Neural cell (in vitro differentiated cells): ENCODE data around the gene OR8K3. TPM values are rescaled to one million over a fixed set of nuclear protein-coding genes. Genes with fewer than 3 reads are reported as not detected.

Experiments
- H2AFZ ChIP-seq: fragments of 200-600, 300-800 bp; sonication (generic), shearing (Covaris generic); 2 replicates; pipeline ENCODE4 v1.6.0; 2014; ENCODE audit warnings: low read depth, mild to moderate bottlenecking, antibody characterized with exemption, low read length, moderate library complexity
- H3F3A ChIP-seq: fragments of 200-600 bp; shearing (Covaris generic); 2 replicates; pipeline ENCODE4 v1.6.1; 2016; ENCODE audit warnings: mild to moderate bottlenecking, moderate library complexity, mixed read lengths, antibody characterized with exemption, low read length; ENCODE audit not compliant: insufficient read depth, poor library complexity, severe bottlenecking
- H3K27ac ChIP-seq: fragments of 200-600, 300-800 bp; sonication (generic), shearing (Covaris generic); 2 replicates; pipeline ENCODE4 v1.5.1; 2014; ENCODE audit warnings: mild to moderate bottlenecking, low read length, moderate library complexity
- H3K27me3 ChIP-seq: fragments of 300-800, 200-600 bp; sonication (generic), shearing (Covaris generic); 2 replicates; pipeline ENCODE4 v1.6.0; 2014; ENCODE audit warnings: mild to moderate bottlenecking, low read depth, low read length, moderate library complexity; ENCODE audit not compliant: insufficient read depth
- H3K36me3 ChIP-seq: fragments of 300-800, 200-600 bp; sonication (generic), shearing (Covaris generic); 2 replicates; pipeline ENCODE4 v1.5.1; 2014; ENCODE audit warnings: mild to moderate bottlenecking, antibody characterized with exemption, low read length, moderate library complexity; ENCODE audit not compliant: insufficient read depth
- H3K4me2 ChIP-seq: fragments of 300-800, 200-600 bp; sonication (generic), shearing (Covaris generic); 2 replicates; pipeline ENCODE4 v1.6.0; 2014; ENCODE audit warnings: mild to moderate bottlenecking, low read length
- H3K4me3 ChIP-seq: fragments of 300-800, 200-600 bp; sonication (generic), shearing (Covaris generic); 2 replicates; pipeline ENCODE4 v1.5.1; 2014; ENCODE audit warnings: mild to moderate bottlenecking, low read length, moderate library complexity
- H3K79me2 ChIP-seq: fragments of 200-600 bp; shearing (Covaris generic); replicated peaks from 2 replicates; pipeline ENCODE4 v1.6.0; 2014; ENCODE audit warnings: mild to moderate bottlenecking, low read length, moderate library complexity; ENCODE audit not compliant: insufficient read depth
- H3K9ac ChIP-seq: fragments of 300-800, 200-600 bp; sonication (generic), shearing (Covaris generic); 2 replicates; pipeline ENCODE4 v1.6.1; 2016; ENCODE audit warnings: mild to moderate bottlenecking, low read length, mixed read lengths
- H3K9me2 ChIP-seq: fragments of 200-600 bp; shearing (Covaris generic); 2 replicates; pipeline ENCODE4 v1.6.1; 2016; ENCODE audit warnings: mild to moderate bottlenecking, low read length, mixed read lengths; ENCODE audit not compliant: insufficient read depth
- H3K9me3 ChIP-seq: fragments of 200-600, 300-800 bp; sonication (generic), shearing (Covaris generic); 2 replicates; pipeline ENCODE4 v1.6.1; 2016; ENCODE audit warnings: mild to moderate bottlenecking, mixed run types, low read length, moderate library complexity, mixed read lengths
- H4K20me1 ChIP-seq: fragments of 200-600 bp; shearing (Covaris generic); 2 replicates; pipeline ENCODE4 v1.6.1; 2016; ENCODE audit warnings: mild to moderate bottlenecking, mixed run types; ENCODE audit not compliant: insufficient read depth
- EP300 ChIP-seq: fragments of 450-650 bp; conservative IDR thresholded peaks from 2 replicates; pipeline ENCODE4 v1.6.1; 2014; ENCODE audit warnings: antibody characterized with exemption, mild to moderate bottlenecking, moderate library complexity; ENCODE audit not compliant: poor library complexity, severe bottlenecking
- EZH2 ChIP-seq: fragments of 200-600, 300-800 bp; shearing (Covaris generic), sonication (generic); IDR thresholded peaks from 2 replicates; pipeline ENCODE4 v1.6.1; 2014; ENCODE audit warnings: antibody characterized with exemption, low read length, borderline replicate concordance, mild to moderate bottlenecking; ENCODE audit not compliant: insufficient read depth, poor library complexity, severe bottlenecking
- MXI1 ChIP-seq: fragments of 450-650 bp; conservative IDR thresholded peaks from 2 replicates; pipeline ENCODE4 v1.6.1; 2014; ENCODE audit warnings: antibody characterized with exemption, mild to moderate bottlenecking; ENCODE audit not compliant: poor library complexity, severe bottlenecking
- POLR2AphosphoS5 ChIP-seq: IDR thresholded peaks from 2 replicates; pipeline ENCODE4 v1.6.1; 2012
- RAD21 ChIP-seq: fragments of 450-650 bp; conservative IDR thresholded peaks from 2 replicates; pipeline ENCODE4 v1.6.1; 2014; ENCODE audit warnings: antibody characterized with exemption, mild to moderate bottlenecking, moderate library complexity
- SMC3 ChIP-seq: fragments of 450-650 bp; conservative IDR thresholded peaks from 2 replicates; pipeline ENCODE4 v1.6.1; 2014; ENCODE audit warnings: antibody characterized with exemption, mild to moderate bottlenecking, moderate library complexity; ENCODE audit not compliant: poor library complexity
- TAF1 ChIP-seq: IDR thresholded peaks from 2 replicates; pipeline ENCODE4 v1.6.1; 2012; ENCODE audit warnings: low read depth
- polyA plus RNA-seq: library from polyadenylated mRNA; depleted of rRNA; stranded (reverse); fragments of >200 nt; gene quantifications from 2 replicates; pipeline ENCODE4 v1.2.3, GENCODE V29; 2014
- TF ChIP-seq, protein P1 (sequence below): fragments of 450-650 bp; IDR thresholded peaks from 2 replicates; pipeline ENCODE4 v1.5.1; 2014; ENCODE audit warnings: antibody characterized with exemption, mild to moderate bottlenecking, moderate library complexity; ENCODE audit not compliant: poor library complexity, severe bottlenecking
- TF ChIP-seq, protein P2 (sequence below): IDR thresholded peaks from 2 replicates; pipeline ENCODE4 v1.6.1; 2012; ENCODE audit warnings: borderline replicate concordance

Gene OR8K3
- polyA plus RNA-seq, 1 donor from 2014 or later: not detected

DNA sequence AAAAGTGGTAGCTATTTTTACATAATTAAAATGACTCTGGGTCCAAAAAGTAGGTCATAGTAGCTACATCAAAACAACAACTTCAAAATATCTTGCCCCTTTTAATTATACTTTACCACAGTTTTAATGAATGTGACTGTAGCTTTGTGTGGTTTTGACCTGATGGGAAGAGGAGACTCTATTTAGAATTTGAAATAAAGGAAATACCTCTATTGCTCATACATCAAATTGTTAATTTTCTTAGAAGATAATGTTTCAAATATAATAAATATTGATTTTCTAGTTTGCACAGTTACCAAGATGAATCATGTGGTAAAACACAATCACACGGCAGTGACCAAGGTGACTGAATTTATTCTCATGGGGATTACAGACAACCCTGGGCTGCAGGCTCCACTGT is 30.8 kb downstream of the OR8K3 start, which contains the start of gene OR8K1:
OR8K1 (plus strand) TSS at position 301 of the 400 bp plus-strand sequence; CDS start at position 301, 0 bp downstream.
- no peak within 1 kb of the TSS for H3K4me2 ChIP-seq
- no peaks in the 10 kb centered on the region for H4K20me1 ChIP-seq
- no peak within 1 kb of the TSS for H3K9ac ChIP-seq
- H3K27ac ChIP-seq: no peak within 1 kb of the TSS
- no peaks in the 10 kb centered on the region for H3K9me3 ChIP-seq
- H3K9me2 ChIP-seq: no peaks in the 10 kb centered on the region
- H3F3A ChIP-seq: no peaks in the 10 kb centered on the region
- no peaks in the 10 kb centered on the region for H3K27me3 ChIP-seq
- H3K36me3 ChIP-seq: no peaks in the 10 kb centered on the region
- H3K79me2 ChIP-seq: no peaks in the 10 kb centered on the region
- H2AFZ ChIP-seq: no peak within 1 kb of the TSS
- no peak for TF ChIP-seq EZH2
- TF ChIP-seq TAF1: no peak
- no peak for TF ChIP-seq MXI1
- TF ChIP-seq, protein P1, sequence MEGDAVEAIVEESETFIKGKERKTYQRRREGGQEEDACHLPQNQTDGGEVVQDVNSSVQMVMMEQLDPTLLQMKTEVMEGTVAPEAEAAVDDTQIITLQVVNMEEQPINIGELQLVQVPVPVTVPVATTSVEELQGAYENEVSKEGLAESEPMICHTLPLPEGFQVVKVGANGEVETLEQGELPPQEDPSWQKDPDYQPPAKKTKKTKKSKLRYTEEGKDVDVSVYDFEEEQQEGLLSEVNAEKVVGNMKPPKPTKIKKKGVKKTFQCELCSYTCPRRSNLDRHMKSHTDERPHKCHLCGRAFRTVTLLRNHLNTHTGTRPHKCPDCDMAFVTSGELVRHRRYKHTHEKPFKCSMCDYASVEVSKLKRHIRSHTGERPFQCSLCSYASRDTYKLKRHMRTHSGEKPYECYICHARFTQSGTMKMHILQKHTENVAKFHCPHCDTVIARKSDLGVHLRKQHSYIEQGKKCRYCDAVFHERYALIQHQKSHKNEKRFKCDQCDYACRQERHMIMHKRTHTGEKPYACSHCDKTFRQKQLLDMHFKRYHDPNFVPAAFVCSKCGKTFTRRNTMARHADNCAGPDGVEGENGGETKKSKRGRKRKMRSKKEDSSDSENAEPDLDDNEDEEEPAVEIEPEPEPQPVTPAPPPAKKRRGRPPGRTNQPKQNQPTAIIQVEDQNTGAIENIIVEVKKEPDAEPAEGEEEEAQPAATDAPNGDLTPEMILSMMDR: no peak
- TF ChIP-seq, protein P2, sequence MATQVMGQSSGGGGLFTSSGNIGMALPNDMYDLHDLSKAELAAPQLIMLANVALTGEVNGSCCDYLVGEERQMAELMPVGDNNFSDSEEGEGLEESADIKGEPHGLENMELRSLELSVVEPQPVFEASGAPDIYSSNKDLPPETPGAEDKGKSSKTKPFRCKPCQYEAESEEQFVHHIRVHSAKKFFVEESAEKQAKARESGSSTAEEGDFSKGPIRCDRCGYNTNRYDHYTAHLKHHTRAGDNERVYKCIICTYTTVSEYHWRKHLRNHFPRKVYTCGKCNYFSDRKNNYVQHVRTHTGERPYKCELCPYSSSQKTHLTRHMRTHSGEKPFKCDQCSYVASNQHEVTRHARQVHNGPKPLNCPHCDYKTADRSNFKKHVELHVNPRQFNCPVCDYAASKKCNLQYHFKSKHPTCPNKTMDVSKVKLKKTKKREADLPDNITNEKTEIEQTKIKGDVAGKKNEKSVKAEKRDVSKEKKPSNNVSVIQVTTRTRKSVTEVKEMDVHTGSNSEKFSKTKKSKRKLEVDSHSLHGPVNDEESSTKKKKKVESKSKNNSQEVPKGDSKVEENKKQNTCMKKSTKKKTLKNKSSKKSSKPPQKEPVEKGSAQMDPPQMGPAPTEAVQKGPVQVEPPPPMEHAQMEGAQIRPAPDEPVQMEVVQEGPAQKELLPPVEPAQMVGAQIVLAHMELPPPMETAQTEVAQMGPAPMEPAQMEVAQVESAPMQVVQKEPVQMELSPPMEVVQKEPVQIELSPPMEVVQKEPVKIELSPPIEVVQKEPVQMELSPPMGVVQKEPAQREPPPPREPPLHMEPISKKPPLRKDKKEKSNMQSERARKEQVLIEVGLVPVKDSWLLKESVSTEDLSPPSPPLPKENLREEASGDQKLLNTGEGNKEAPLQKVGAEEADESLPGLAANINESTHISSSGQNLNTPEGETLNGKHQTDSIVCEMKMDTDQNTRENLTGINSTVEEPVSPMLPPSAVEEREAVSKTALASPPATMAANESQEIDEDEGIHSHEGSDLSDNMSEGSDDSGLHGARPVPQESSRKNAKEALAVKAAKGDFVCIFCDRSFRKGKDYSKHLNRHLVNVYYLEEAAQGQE: no peak
- no peak for TF ChIP-seq RAD21
- TF ChIP-seq SMC3: no peak
- no peak for TF ChIP-seq EP300
- TF ChIP-seq POLR2AphosphoS5: no peak
- H3K4me3 ChIP-seq: no peak within 1 kb of the TSS

DNA sequence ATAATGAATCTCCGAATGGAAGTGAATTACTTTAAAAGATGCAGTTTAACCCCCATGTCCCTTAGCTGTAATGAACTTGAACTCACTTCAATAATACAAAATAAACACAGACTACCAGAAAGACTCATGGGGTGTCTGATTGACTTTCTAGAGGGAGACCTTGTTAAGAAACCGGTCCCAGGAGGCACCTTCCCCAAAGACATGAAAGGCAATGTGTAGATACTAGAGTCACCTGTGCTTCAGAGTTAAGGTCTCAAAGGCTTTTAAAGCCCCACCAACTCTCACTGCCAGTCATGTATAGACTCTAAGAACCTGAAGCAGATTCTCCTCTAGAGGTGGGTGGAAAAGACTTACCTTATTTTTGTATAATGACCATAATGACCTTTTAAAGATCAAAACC is 39.0 kb downstream of the OR8K3 start, which contains the start of gene OR8J1:
OR8J1 (plus strand) TSS at position 301 of the 400 bp plus-strand sequence. CDS start 5,956 bp downstream, outside the sequence.
- Histone ChIP-seq H2AFZ (no peak within 1 kb of the TSS), H3K4me3 (no peak within 1 kb of the TSS), H3F3A (no peaks in the 10 kb centered on the region), H3K27me3 (no peaks in the 10 kb centered on the region), H3K36me3 (no peaks in the 10 kb centered on the region), H3K9me2 (no peaks in the 10 kb centered on the region), H3K4me2 (no peak within 1 kb of the TSS), H3K9ac (no peak within 1 kb of the TSS), H4K20me1 (no peaks in the 10 kb centered on the region), H3K79me2 (no peaks in the 10 kb centered on the region), H3K9me3 (no peaks in the 10 kb centered on the region), H3K27ac (no peak within 1 kb of the TSS)
- TF ChIP-seq EZH2: no peak
- no peak for TF ChIP-seq MXI1
- TF ChIP-seq POLR2AphosphoS5: no peak
- TF ChIP-seq EP300: no peak
- TF ChIP-seq, protein P1: no peak
- TF ChIP-seq, protein P2: no peak
- no peak for TF ChIP-seq RAD21
- TF ChIP-seq SMC3: no peak
- TF ChIP-seq TAF1: no peak
